Gastrocnemius medialis (tissue), 4 donors: ENCODE data around the gene TWIST2.

ENCODE experiments used
- CTCF ChIP-seq, 5 experiments: fragments of 450-650 bp in 3 of 5; fragments of 200-600 bp in 2 of 5; sonication (generic) in 2 of 5; IDR thresholded peaks in 4 of 5; conservative IDR thresholded peaks in 1 of 5; 1 replicate in 4 of 5; 2 replicates in 1 of 5; pipeline ENCODE4 v1.5.1; 2016 to 2019; ENCODE audit warnings: antibody characterized with exemption in 5 of 5, mild to moderate bottlenecking in 3 of 5, moderate library complexity in 3 of 5
- POLR2A ChIP-seq, 2 donors: fragments of 450-650 bp; IDR thresholded peaks; one replicate each; pipeline ENCODE4 v1.6.1; 2017; ENCODE audit warnings: antibody characterized with exemption in 2 of 2, mild to moderate bottlenecking in 2 of 2, moderate library complexity in 2 of 2

DNA sequence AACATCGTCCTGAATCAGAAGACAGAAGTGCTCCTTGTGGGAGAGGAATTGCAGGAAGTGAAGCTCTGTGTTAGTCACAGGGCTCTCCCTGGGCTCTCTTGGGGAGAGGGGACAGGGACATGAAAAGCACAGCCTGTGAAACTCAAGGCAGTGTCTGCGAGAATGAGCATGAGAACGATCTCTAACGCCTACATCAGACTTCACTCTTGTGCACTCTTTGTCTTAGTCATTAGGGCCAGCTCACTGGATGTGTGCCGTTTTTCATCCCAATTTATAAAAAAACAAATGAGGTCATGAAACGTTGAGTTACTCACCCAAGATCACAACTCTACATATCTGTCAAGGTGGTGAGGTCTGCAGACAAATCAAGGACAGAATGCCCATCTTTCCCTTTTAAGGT is 27.0 kb upstream of the TWIST2 start:
- TF ChIP-seq CTCF (IDR thresholded peaks at IDR 0.05 in 4 of 5, conservative IDR thresholded peaks at IDR 0.05 in 1 of 5): no peak
- no peak for TF ChIP-seq POLR2A (IDR thresholded peaks at IDR 0.05)
